Mesenchymal stem cell (in vitro differentiated cells and primary cell): ENCODE data around the gene LCN1.

ENCODE experiments used
- DNase-seq: peaks from one replicate; pipeline ENCODE4 v3.0.0-alpha.2; 2013
- H2AFZ ChIP-seq: one replicate; pipeline ENCODE4 v1.6.1; 2013; ENCODE audit warnings: low read depth, mild to moderate bottlenecking, control low read depth, inconsistent platforms, low read length, moderate library complexity
- H2AK5ac ChIP-seq: 2 replicates; pipeline ENCODE4 v1.6.1; 2013; ENCODE audit warnings: low read length, moderate library complexity, mild to moderate bottlenecking, inconsistent platforms; ENCODE audit not compliant: severe bottlenecking
- H2BK120ac ChIP-seq: one replicate; pipeline ENCODE4 v1.6.1; 2013; ENCODE audit warnings: low read depth, mild to moderate bottlenecking, inconsistent platforms, low read length, moderate library complexity
- H2BK12ac ChIP-seq, 2 experiments: one replicate each; pipeline ENCODE4 v1.6.1; 2013; ENCODE audit warnings: inconsistent platforms in 2 of 2, low read length in 2 of 2, mild to moderate bottlenecking in 2 of 2, moderate library complexity in 2 of 2, control low read depth in 1 of 2
- H2BK15ac ChIP-seq: one replicate; pipeline ENCODE4 v1.6.1; 2013; ENCODE audit warnings: mild to moderate bottlenecking, low read depth, inconsistent platforms; ENCODE audit not compliant: poor library complexity, severe bottlenecking
- H2BK5ac ChIP-seq: 2 replicates; pipeline ENCODE4 v1.6.1; 2013; ENCODE audit warnings: low read depth, mild to moderate bottlenecking, low read length, control low read depth, inconsistent platforms; ENCODE audit not compliant: poor library complexity, severe bottlenecking
- H3K14ac ChIP-seq, 2 experiments: one replicate each; pipeline ENCODE4 v1.6.1; 2013; ENCODE audit warnings: inconsistent platforms in 2 of 2, low read length in 2 of 2, control low read depth in 1 of 2, mild to moderate bottlenecking in 1 of 2, moderate library complexity in 1 of 2
- H3K18ac ChIP-seq, 2 experiments: one replicate each; pipeline ENCODE4 v1.6.1; 2013; ENCODE audit warnings: inconsistent platforms in 2 of 2, low read length in 2 of 2, control low read depth in 1 of 2, low read depth in 1 of 2, mild to moderate bottlenecking in 1 of 2
- H3K23ac ChIP-seq, 2 experiments: one replicate each; pipeline ENCODE4 v1.6.1; 2013; ENCODE audit warnings: inconsistent platforms in 2 of 2, low read length in 2 of 2, mild to moderate bottlenecking in 2 of 2, moderate library complexity in 2 of 2, control low read depth in 1 of 2
- H3K27ac ChIP-seq: 2 replicates; pipeline ENCODE4 v1.5.1; 2013; ENCODE audit warnings: mild to moderate bottlenecking, moderate library complexity, low read length, control low read depth, inconsistent platforms; ENCODE audit not compliant: poor library complexity, severe bottlenecking
- H3K27me3 ChIP-seq, 2 experiments: 2 replicates each; pipeline versions ENCODE4 v1.6.1 to v1.7.0; 2013; ENCODE audit warnings: low read length in 2 of 2, mild to moderate bottlenecking in 2 of 2, moderate library complexity in 2 of 2, control low read depth in 1 of 2, inconsistent platforms in 1 of 2; ENCODE audit not compliant: control insufficient read depth in 1 of 2, insufficient read depth in 1 of 2
- H3K36me3 ChIP-seq, 2 experiments: 2 replicates each; pipeline versions ENCODE4 v1.6.1 to v1.7.0; 2013; ENCODE audit warnings: low read length in 2 of 2, control low read depth in 1 of 2, inconsistent platforms in 1 of 2, low read depth in 1 of 2, mild to moderate bottlenecking in 1 of 2; ENCODE audit not compliant: insufficient read depth in 2 of 2, control insufficient read depth in 1 of 2
- H3K4ac ChIP-seq, 2 experiments: one replicate each; pipeline ENCODE4 v1.6.1; 2013; ENCODE audit warnings: inconsistent platforms in 2 of 2, low read length in 2 of 2, mild to moderate bottlenecking in 2 of 2, moderate library complexity in 2 of 2, control low read depth in 1 of 2, low read depth in 1 of 2
- H3K4me1 ChIP-seq: 2 replicates; pipeline ENCODE4 v1.6.1; 2013; ENCODE audit warnings: low read depth, low read length, control low read depth; ENCODE audit not compliant: control insufficient read depth, insufficient read depth
- H3K4me2 ChIP-seq: 2 replicates; pipeline ENCODE4 v1.6.1; 2013; ENCODE audit warnings: low read length, mild to moderate bottlenecking, inconsistent platforms; ENCODE audit not compliant: poor library complexity, severe bottlenecking
- H3K4me3 ChIP-seq, 2 experiments: 2 replicates each; pipeline versions ENCODE4 v1.5.1 to v1.7.0; 2013; ENCODE audit warnings: low read length in 2 of 2, mild to moderate bottlenecking in 2 of 2, control low read depth in 1 of 2, low read depth in 1 of 2; ENCODE audit not compliant: insufficient read depth in 1 of 2
- H3K79me1 ChIP-seq: replicated peaks from 2 replicates; pipeline ENCODE4 v1.6.1; 2013; ENCODE audit warnings: mild to moderate bottlenecking, control low read depth, low read length, inconsistent platforms; ENCODE audit not compliant: poor library complexity, severe bottlenecking
- H3K9ac ChIP-seq: 2 replicates; pipeline ENCODE4 v1.7.0; 2013; ENCODE audit warnings: mild to moderate bottlenecking, low read length, moderate library complexity
- H3K9me3 ChIP-seq: 2 replicates; pipeline ENCODE4 v1.7.0; 2013; ENCODE audit warnings: mild to moderate bottlenecking, low read length; ENCODE audit not compliant: control insufficient read depth
- H4K8ac ChIP-seq: one replicate; pipeline ENCODE4 v1.6.1; 2013; ENCODE audit warnings: inconsistent platforms, mild to moderate bottlenecking, low read length, moderate library complexity
- H4K91ac ChIP-seq: one replicate; pipeline ENCODE4 v1.6.1; 2013; ENCODE audit warnings: mild to moderate bottlenecking, low read length, inconsistent platforms
- WGBS: methylation state at CpG from one replicate; pipeline ENCODE4 v1.1.7; 2013; ENCODE audit warnings: mixed read lengths; 5-methylcytosine and 5-hydroxymethylcytosine counted together

LCN1 gene

GRCh38 chr9:135484460-135485277 lies 36.6 kb upstream of the LCN1 start:
- Histone ChIP-seq H3K27me3 (no peaks in the 10 kb centered on the region), H3K79me1 (peaks cover 39% of the 10 kb centered on the region), H3K36me3 (peaks cover 45 to 60% of the 10 kb centered on the region in 2 experiments), H4K8ac (no peak overlapping the region), H2AK5ac (no peak overlapping the region), H3K14ac (no peak overlapping the region), H3K9ac (no peak overlapping the region), H2AFZ (no peak overlapping the region), H3K4me2 (no peak overlapping the region), H3K4me3 (no peak overlapping the region), H3K4me1 (peaks cover 9% of the 10 kb centered on the region), H3K27ac (no peak overlapping the region), H3K23ac (no peak overlapping the region), H2BK120ac (no peak overlapping the region), H2BK5ac (no peak overlapping the region), H3K4ac (no peak overlapping the region), H2BK15ac (no peak overlapping the region), H4K91ac (no peak overlapping the region), H3K18ac (no peak overlapping the region), H3K9me3 (no peaks in the 10 kb centered on the region), H2BK12ac (no peak overlapping the region)
- no peak for DNase-seq
- 97% methylated on average over 47 of the region's 47 CpGs for WGBS

- Histone ChIP-seq H3K79me1 (peaks cover 37% of the 10 kb centered on the region), H3K14ac (no peak overlapping the region), H3K9me3 (no peaks in the 10 kb centered on the region), H3K4me1 (peaks cover 11% of the 10 kb centered on the region), H2BK15ac (no peak overlapping the region), H2BK5ac (no peak overlapping the region), H3K9ac (no peak overlapping the region), H3K4me3 (no peak overlapping the region), H3K27me3 (no peaks in the 10 kb centered on the region), H3K4ac (no peak overlapping the region), H2BK120ac (no peak overlapping the region), H3K4me2 (no peak overlapping the region), H2BK12ac (no peak overlapping the region), H4K91ac (no peak overlapping the region), H4K8ac (no peak overlapping the region), H3K36me3 (peaks cover 45 to 62% of the 10 kb centered on the region in 2 experiments), H2AFZ (no peak overlapping the region), H3K18ac (no peak overlapping the region), H2AK5ac (no peak overlapping the region), H3K27ac (no peak overlapping the region), H3K23ac (no peak overlapping the region)
- no peak for DNase-seq
- 94% methylated on average over 25 of the region's 25 CpGs for WGBS
Observed at GRCh38 chr9:135485385-135485784, 35.9 kb upstream of the LCN1 start.

GRCh38 chr9:135485832-135486231 lies 35.4 kb upstream of the LCN1 start:
- H3K18ac ChIP-seq: no peak overlapping the region
- H3K4me3 ChIP-seq: no peak overlapping the region
- H3K14ac ChIP-seq: no peak overlapping the region
- H3K9me3 ChIP-seq: no peaks in the 10 kb centered on the region
- H2BK15ac ChIP-seq: no peak overlapping the region
- H2AFZ ChIP-seq: no peak overlapping the region
- 96% methylated on average over 21 of the region's 21 CpGs for WGBS
- no peak overlapping the region for H3K4ac ChIP-seq
- no peak overlapping the region for H4K8ac ChIP-seq
- no peak overlapping the region for H3K23ac ChIP-seq
- peaks cover 34% of the 10 kb centered on the region for H3K79me1 ChIP-seq
- no peak overlapping the region for H2BK120ac ChIP-seq
- peaks cover 9% of the 10 kb centered on the region for H3K4me1 ChIP-seq
- no peak overlapping the region for H4K91ac ChIP-seq
- peaks cover 45 to 65% of the 10 kb centered on the region in 2 experiments for H3K36me3 ChIP-seq
- no peak overlapping the region for H3K4me2 ChIP-seq
- no peak overlapping the region for H2BK5ac ChIP-seq
- no peak overlapping the region for H3K27ac ChIP-seq
- DNase-seq: no peak
- H3K27me3 ChIP-seq: no peaks in the 10 kb centered on the region
- no peak overlapping the region for H2BK12ac ChIP-seq
- no peak overlapping the region for H3K9ac ChIP-seq
- no peak overlapping the region for H2AK5ac ChIP-seq

- Histone ChIP-seq H2BK5ac (no peak overlapping the region), H3K4me2 (no peak overlapping the region), H3K27ac (no peak overlapping the region), H3K9ac (no peak overlapping the region), H2BK120ac (no peak overlapping the region), H3K4ac (no peak overlapping the region), H2AFZ (no peak overlapping the region), H3K4me1 (peaks cover 4% of the 10 kb centered on the region), H3K18ac (no peak overlapping the region), H2AK5ac (no peak overlapping the region), H3K79me1 (peaks cover 32% of the 10 kb centered on the region), H4K8ac (no peak overlapping the region), H2BK15ac (no peak overlapping the region), H3K27me3 (no peaks in the 10 kb centered on the region), H3K9me3 (no peaks in the 10 kb centered on the region), H4K91ac (no peak overlapping the region), H3K4me3 (no peak overlapping the region), H2BK12ac (no peak overlapping the region), H3K23ac (no peak overlapping the region), H3K14ac (no peak overlapping the region), H3K36me3 (peaks cover 45 to 68% of the 10 kb centered on the region in 2 experiments)
- 97% methylated on average over 33 of the region's 33 CpGs for WGBS
- DNase-seq: no peak
Observed at GRCh38 chr9:135486267-135487065, 34.8 kb upstream of the LCN1 start.
